ENCODE data around the gene GRAMD2A. TPM values are rescaled to one million over a fixed set of nuclear protein-coding genes. Genes with fewer than 3 reads are reported as not detected.

GRAMD2A gene
- total and polyA plus RNA-seq, 2 donors (not counting 3 experiments of a cell fraction or from before 2014, with no cell fraction given): 0.08 to 0.29 TPM

- no peaks in the 10 kb centered on the region for H4K20me1 ChIP-seq (replicated peaks; ENCODE audit: control insufficient read depth, extremely low read depth, insufficient read depth, low read length)
- H3K9me3 ChIP-seq (replicated peaks; ENCODE audit: control insufficient read depth, insufficient read depth, low read length): no peaks in the 10 kb centered on the region
- ChIA-PET POLR2A (no interaction called here), CTCF (interaction anchor here (0.7 kb wide), 1 partner anchor 418 kb away, joined by 3 read pairs; no protein-coding TSS in a partner anchor)
- H3K27me3 ChIP-seq (ENCODE audit: control insufficient read depth in 2 of 2, insufficient read depth in 2 of 2, low read length in 2 of 2): peaks cover 0 to 3% of the 10 kb centered on the region in 2 experiments
- DNase-seq (ENCODE audit: low read depth, low spot score): no peak
- H3K27ac ChIP-seq (ENCODE audit: insufficient read depth, low read depth, low read length): no peak overlapping the region
- dilution Hi-C loops (cut with MboI; ENCODE audit: extremely low pct_ligation_motif_present, low sequenced_read_pairs): no loop called here
- intact Hi-C loops (cut with micrococcal nuclease): no loop called here
- no peaks in the 10 kb centered on the region for H3K4me1 ChIP-seq (ENCODE audit: control insufficient read depth, extremely low read depth, insufficient read depth, low read length)
- TF ChIP-seq MYC (IDR thresholded peaks at IDR 0.05; ENCODE audit: low read depth, low read length) (no peak), POLR2AphosphoS5 (IDR thresholded peaks at IDR 0.05; ENCODE audit: insufficient read depth, low read depth, low read length) (no peak), JUN (IDR thresholded peaks at IDR 0.05; ENCODE audit: borderline replicate concordance, insufficient read depth, insufficient read length, low read depth) (no peak), POLR2A (IDR thresholded peaks at IDR 0.05; ENCODE audit: low read depth, low read length) (no peak), MAX (IDR thresholded peaks at IDR 0.05; ENCODE audit: insufficient read depth, insufficient read length) (no peak), FOS (IDR thresholded peaks at IDR 0.05; ENCODE audit: borderline replicate concordance, insufficient read depth, low read length) (no peak), CTCF (IDR thresholded peaks at IDR 0.05; ENCODE audit: extremely low read depth in 1 of 2, insufficient read depth in 1 of 2, low read depth in 1 of 2, low read length in 2 of 2) (no peak), GATA2 (IDR thresholded peaks at IDR 0.05; ENCODE audit: insufficient read depth, insufficient read length, low read depth, low read length) (no peak), EZH2 (IDR thresholded peaks at IDR 0.05; ENCODE audit: borderline replicate concordance, low read depth, low read length, severe bottlenecking) (no peak)
- H3K79me2 ChIP-seq (ENCODE audit: control insufficient read depth, insufficient read depth, low read length): no peaks in the 10 kb centered on the region
- H3K9me1 ChIP-seq (replicated peaks; ENCODE audit: control insufficient read depth, extremely low read depth, insufficient read depth, low read length): no peaks in the 10 kb centered on the region
- FAIRE-seq: no peak
- no peak overlapping the region for H3K9ac ChIP-seq (replicated peaks; ENCODE audit: extremely low read depth, insufficient read depth, low read length)
- BruUV-seq (replicated peaks): no TSS peak
- no peak overlapping the region for H3K4me2 ChIP-seq (ENCODE audit: insufficient read depth, low read length)
- H3K36me3 ChIP-seq (ENCODE audit: control insufficient read depth in 2 of 2, extremely low read depth in 1 of 2, insufficient read depth in 2 of 2, low read length in 2 of 2): no peaks in the 10 kb centered on the region
- no peak overlapping the region for H2AFZ ChIP-seq (ENCODE audit: low read depth, low read length)
- H3K4me3 ChIP-seq (replicated peaks in 1 of 3; ENCODE audit: insufficient read depth in 1 of 3, low read depth in 1 of 3, low read length in 3 of 3): no peak overlapping the region
Observed at GRCh38 chr15:72161361-72162132, 36.0 kb downstream of the GRAMD2A start.

Data from endothelial cell of umbilical vein (primary cell).